ENCODE measurements around the gene PODXL. TPM values are rescaled to one million over a fixed set of nuclear protein-coding genes. Genes with fewer than 3 reads are reported as not detected.

The PODXL gene
- total and polyA plus RNA-seq, 2 donors (not counting 3 experiments of a cell fraction or from before 2014, with no cell fraction given) = 86.4 to 156 TPM

DNA sequence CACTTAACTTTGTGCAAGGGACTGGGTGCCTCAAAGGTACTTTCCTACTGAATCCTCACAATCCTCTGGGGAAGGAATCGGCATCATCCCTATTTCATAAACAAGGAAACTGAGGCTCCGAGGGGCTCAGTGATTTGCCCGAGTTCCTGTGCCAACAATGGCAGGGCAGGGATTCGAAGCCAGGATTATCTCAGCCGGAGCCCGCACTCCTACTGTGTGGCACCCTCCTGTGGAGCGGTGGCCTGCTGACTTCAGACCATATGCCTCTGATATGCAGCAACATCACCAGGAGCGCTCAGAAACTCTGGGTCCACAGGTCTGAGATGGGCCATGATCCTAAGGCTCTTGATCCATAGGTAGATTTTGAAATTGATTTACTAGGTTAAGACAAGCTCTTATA lies 46.6 kb downstream of the PODXL start:
- Histone ChIP-seq H4K20me1 (replicated peaks; ENCODE audit: control insufficient read depth, extremely low read depth, insufficient read depth, low read length) (no peaks in the 10 kb centered on the region), H3K4me2 (ENCODE audit: insufficient read depth, low read length) (no peak overlapping the region), H3K4me3 (replicated peaks in 1 of 3; ENCODE audit: insufficient read depth in 1 of 3, low read depth in 1 of 3, low read length in 3 of 3) (no peak overlapping the region), H3K27ac (ENCODE audit: insufficient read depth, low read depth, low read length) (no peak overlapping the region), H2AFZ (ENCODE audit: low read depth, low read length) (no peak overlapping the region), H3K9me3 (replicated peaks; ENCODE audit: control insufficient read depth, insufficient read depth, low read length) (no peaks in the 10 kb centered on the region), H3K27me3 (ENCODE audit: control insufficient read depth in 2 of 2, insufficient read depth in 2 of 2, low read length in 2 of 2) (no peaks in the 10 kb centered on the region), H3K9me1 (replicated peaks; ENCODE audit: control insufficient read depth, extremely low read depth, insufficient read depth, low read length) (no peaks in the 10 kb centered on the region), H3K79me2 (ENCODE audit: control insufficient read depth, insufficient read depth, low read length) (peaks cover 35% of the 10 kb centered on the region), H3K4me1 (ENCODE audit: control insufficient read depth, extremely low read depth, insufficient read depth, low read length) (peaks cover 21% of the 10 kb centered on the region), H3K36me3 (ENCODE audit: control insufficient read depth in 2 of 2, extremely low read depth in 1 of 2, insufficient read depth in 2 of 2, low read length in 2 of 2) (peaks cover 10 to 28% of the 10 kb centered on the region in 2 experiments), H3K9ac (replicated peaks; ENCODE audit: extremely low read depth, insufficient read depth, low read length) (no peak overlapping the region)
- POLR2A ChIA-PET = no interaction called here
- TF ChIP-seq POLR2A (IDR thresholded peaks at IDR 0.05; ENCODE audit: low read depth, low read length) = no peak
- no peak for TF ChIP-seq POLR2AphosphoS5 (IDR thresholded peaks at IDR 0.05; ENCODE audit: insufficient read depth, low read depth, low read length)
- TF ChIP-seq, protein P1, sequence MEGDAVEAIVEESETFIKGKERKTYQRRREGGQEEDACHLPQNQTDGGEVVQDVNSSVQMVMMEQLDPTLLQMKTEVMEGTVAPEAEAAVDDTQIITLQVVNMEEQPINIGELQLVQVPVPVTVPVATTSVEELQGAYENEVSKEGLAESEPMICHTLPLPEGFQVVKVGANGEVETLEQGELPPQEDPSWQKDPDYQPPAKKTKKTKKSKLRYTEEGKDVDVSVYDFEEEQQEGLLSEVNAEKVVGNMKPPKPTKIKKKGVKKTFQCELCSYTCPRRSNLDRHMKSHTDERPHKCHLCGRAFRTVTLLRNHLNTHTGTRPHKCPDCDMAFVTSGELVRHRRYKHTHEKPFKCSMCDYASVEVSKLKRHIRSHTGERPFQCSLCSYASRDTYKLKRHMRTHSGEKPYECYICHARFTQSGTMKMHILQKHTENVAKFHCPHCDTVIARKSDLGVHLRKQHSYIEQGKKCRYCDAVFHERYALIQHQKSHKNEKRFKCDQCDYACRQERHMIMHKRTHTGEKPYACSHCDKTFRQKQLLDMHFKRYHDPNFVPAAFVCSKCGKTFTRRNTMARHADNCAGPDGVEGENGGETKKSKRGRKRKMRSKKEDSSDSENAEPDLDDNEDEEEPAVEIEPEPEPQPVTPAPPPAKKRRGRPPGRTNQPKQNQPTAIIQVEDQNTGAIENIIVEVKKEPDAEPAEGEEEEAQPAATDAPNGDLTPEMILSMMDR (IDR thresholded peaks at IDR 0.05; ENCODE audit: extremely low read depth in 1 of 2, insufficient read depth in 1 of 2, low read depth in 1 of 2, low read length in 2 of 2) = no peak
- TF ChIP-seq EZH2 (IDR thresholded peaks at IDR 0.05; ENCODE audit: borderline replicate concordance, low read depth, low read length, severe bottlenecking) = no peak
- TF ChIP-seq, protein P2, sequence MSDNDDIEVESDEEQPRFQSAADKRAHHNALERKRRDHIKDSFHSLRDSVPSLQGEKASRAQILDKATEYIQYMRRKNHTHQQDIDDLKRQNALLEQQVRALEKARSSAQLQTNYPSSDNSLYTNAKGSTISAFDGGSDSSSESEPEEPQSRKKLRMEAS (IDR thresholded peaks at IDR 0.05; ENCODE audit: insufficient read depth, insufficient read length) = no peak
- TF ChIP-seq MYC (IDR thresholded peaks at IDR 0.05; ENCODE audit: low read depth, low read length) = no peak
- TF ChIP-seq GATA2 (IDR thresholded peaks at IDR 0.05; ENCODE audit: insufficient read depth, insufficient read length, low read depth, low read length) = no peak
- no peak for TF ChIP-seq FOS (IDR thresholded peaks at IDR 0.05; ENCODE audit: borderline replicate concordance, insufficient read depth, low read length)
- no peak for TF ChIP-seq JUN (IDR thresholded peaks at IDR 0.05; ENCODE audit: borderline replicate concordance, insufficient read depth, insufficient read length, low read depth)
- intact Hi-C loops (cut with micrococcal nuclease) = loop anchor here (5.0 to 10.0 kb wide), 2 partner anchors 115 to 402 kb away; no protein-coding TSS in a partner anchor
- DNase-seq (ENCODE audit: low read depth, low spot score) = no peak
- BruUV-seq (replicated peaks) = no TSS peak
- CTCF ChIA-PET = interaction anchor here (1.2 to 8.4 kb wide), 4 partner anchors 35 to 145 kb away, joined by 4 to 79 read pairs (median 18); no protein-coding TSS in a partner anchor
- dilution Hi-C loops (cut with MboI; ENCODE audit: extremely low pct_ligation_motif_present, low sequenced_read_pairs) = no loop called here
- no peak for FAIRE-seq

Data from endothelial cell of umbilical vein (primary cell).